RKO (cell line): ENCODE results near the gene SDK2.
A peak's percentile ranks its signal among the peaks of the same experiment; 100 is the strongest.

Experiments used
- DNase-seq: peaks from one replicate; pipeline ENCODE4 v3.0.0-alpha.2; 2016; ENCODE audit warnings: low spot score

The SDK2 gene

DNA sequence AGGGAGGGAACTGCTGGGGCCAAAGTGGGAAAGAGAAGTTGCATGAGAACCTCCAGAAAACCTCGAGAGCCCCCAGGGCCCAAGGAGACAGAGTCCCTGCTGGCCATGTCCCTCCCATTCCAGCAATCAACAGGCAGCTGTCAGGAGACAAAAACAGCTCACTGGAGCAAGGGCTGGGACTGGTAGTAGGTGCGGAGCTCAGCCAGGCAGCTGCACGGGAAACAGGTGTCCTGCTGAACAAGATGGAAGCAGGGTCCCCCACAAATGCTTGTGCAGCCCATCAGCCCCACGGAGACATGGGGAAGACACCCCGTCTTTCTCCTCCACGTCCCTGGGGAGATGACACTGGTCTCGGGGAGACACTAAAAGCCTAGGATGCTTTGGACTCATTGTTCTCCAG lies 34.5 kb downstream of the SDK2 start:
- DNase-seq, result no peak

DNA sequence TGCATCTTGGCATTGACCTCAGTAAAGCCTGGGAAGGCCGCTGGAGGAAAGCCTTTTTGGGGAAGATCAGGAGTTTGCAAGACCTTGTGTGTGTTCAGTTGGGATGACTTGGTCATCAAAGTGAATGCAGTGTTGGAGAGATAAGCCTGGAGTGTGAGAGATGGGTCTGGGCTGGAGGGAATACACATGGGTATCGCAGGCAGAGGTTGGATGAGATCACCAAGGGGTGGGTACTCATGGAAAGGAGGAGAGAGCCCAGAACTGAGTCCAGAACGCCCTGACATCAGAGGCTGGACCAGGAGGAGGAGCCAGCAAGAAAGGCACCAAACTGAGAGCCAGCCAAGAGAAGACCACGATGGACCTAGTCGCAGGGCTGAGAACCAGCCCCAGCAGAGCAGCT lies 35.2 kb downstream of the SDK2 start:
- DNase-seq, result no peak

DNA sequence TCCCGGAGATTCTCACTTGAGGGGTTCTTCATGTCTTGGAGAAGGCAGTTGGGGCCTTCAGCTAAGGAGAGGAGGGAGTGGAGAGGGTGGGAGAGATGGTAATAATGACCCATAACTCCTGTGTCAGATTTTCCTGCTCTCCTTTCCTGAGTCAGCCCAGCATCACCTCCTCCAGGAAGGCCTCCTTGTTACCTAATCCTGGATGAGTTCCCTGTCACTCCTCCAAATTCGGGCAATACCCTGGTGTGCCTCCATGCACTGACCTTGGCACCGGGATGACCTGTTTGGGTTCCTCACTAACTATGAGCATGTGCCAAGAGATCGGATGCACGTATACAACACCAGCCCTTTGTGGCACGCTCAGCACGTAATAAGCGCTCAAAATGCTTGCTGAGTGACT lies 38.8 kb downstream of the SDK2 start:
- no peak for DNase-seq

DNA sequence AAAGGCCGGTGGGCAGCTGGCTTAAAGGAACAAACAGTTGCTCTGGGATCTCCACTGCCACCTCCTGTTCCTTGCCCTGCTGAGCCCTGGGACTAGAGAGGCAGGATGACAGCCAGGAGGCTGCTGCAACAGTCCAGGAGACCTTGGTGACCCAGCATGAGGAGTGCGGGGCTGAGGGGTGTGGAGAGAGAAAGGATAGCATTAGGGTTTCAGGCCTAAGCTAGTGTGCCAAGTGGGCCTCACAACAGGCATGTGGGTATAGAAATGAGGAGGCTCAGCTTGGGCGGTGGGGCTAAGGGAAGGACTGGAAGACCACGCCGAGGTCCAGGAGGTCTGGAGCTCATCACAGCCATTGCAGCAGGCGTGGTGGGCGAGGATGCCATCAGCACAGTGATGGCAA lies 39.8 kb downstream of the SDK2 start:
- no peak for DNase-seq

DNA sequence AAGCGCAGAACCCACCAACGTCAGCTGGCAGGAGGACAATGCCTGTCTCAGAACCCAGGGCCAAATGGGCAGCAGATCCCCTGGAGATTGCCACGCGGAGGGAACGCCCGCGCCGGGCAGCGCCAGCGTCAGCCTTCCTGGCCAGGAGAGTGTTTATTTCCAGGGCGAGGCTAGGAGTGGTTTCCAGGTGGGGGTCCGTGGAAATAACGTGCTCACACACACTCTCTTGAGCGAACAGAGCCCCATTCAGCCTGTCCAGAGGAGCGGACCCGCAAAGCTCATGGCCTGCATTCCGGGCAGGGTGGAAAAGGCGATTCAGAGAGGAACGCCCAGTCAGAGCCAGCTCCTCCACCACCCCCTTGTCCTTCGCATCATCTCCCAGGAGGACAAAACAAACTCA lies 40.3 kb downstream of the SDK2 start:
- no peak for DNase-seq

DNA sequence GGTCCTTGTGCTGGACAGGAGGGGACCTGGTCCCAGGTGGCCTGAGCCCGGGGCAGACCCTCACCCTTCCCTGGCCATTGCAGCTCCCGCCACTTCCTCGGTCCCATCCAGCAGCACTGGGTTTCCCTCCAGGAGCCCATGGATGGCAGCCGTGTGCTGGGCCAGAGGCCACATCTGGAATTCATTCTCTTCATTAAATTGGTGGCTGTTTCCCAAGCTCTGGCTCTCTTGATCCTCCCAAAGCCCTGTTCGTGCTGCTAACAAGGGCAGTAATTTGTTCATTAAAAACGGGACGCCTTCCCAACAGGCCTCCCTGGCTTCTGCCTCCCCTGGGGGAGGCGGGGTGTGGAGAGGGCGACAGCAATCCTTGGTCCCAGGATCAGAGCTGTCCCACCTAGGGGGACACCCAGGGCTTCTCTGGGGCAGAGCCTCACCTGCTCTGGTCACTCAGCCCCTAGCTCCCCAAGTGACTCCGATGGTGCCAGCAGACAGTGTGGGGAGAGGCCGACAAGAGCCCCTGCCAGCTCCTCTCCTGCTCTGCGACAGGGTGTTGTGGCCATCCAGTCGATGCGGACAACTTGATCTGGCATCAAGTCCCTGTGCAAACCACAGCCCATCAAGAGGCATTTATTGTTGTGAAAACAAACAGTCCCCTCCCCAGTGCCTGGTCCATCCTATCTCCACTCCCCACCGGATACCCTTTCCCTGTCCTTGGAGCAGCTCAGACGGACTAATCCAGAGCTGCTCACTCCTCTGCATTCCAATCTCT lies 44.0 kb downstream of the SDK2 start:
- no peak for DNase-seq

DNA sequence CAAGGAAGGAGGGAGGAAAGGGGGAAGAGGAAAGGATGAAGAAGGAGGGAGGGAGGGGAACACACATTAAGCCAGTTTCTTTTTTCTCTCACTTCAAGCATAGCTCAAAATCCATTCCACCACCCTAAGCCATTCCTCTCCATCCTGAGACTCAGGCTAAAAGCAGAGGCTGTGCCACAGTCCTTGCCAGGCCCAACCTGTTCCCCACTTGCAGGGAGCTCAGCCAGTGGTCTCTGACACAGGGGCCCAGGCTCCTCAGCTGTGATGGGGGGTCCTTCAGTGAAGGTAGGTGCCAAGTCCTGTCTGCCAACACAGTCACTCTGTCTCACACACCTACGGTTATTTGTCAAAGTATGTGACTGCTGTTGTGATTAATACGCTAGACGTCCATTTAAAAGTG lies 44.6 kb downstream of the SDK2 start:
- no peak for DNase-seq

DNA sequence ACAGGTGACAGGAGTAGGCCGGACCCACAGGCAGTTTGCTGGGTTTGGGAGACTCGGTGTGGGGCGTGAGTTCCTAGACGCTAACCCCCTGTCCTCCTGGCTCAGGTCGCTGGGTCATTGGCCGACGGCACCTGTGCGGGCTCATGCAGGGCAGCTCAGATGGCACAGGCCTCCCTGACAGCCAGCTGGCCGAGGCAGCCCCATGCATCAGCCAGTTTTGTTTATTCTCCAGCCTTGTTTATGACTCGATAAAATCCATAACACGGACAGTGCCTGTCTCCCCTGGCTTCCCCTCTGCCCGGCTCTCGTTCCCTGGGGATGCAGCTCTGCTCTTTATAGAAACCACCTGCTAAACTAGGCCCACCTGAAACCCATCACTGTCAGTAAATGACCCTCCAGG lies 46.0 kb downstream of the SDK2 start:
- DNase-seq, result no peak

DNA sequence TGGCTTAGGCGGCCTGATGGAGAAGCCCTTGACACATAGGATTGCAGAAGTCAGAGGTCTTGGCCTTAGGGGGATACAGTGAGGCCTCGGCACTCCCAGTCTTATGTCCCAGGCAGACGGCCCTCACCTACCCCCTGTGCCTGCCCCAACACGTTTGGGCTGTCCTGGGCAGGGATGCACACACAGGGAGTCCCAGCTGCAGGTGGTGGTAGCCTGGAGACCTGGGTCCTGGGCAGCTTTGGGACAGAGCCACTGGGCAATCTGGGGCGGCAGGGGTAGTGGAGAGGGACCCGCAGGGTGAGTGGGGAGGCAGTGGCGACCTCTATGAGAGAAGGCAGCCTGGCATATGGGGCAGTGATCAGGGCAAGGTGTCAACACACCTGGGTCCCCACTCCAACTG lies 48.3 kb downstream of the SDK2 start:
- no peak for DNase-seq

DNA sequence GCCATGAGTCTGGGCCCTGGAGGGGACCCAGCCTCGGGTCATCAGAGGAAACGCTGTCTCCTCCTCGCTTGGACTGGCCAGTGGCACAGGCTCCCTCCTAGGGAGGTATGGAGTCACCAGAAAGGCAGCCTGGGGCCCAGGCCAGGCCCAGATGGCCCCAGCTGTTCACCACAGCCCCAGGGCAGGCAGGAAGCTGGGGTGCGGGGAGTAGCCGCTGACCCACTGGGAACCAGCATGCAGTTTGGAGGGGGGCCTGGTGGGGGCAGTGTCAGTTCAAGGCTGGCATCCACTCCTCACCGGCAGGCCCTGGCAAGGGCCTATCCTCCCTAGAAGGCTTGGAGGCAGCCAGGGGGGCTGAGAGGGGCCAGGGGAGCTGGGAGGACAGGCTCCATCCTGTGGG lies 48.8 kb downstream of the SDK2 start:
- DNase-seq, result no peak

DNA sequence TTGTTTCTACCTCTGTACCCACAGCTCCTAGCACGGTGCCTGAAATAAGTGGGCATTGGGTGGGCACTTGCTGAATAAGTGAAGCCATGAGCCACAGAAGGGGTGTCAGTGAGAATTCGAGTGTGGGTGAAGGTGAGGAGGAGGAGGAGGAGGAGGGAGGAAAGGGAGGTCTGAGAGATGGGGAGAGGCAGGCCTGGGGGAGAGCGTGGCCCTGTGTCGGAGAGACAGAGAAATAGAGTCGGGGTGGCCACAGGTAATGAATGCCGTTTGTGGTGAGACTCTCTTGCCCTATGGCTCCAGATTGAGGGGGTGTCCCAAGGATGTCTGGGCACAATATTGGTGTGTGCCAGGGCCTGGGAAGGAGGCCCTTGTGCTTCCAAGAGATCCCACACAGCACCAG lies 49.2 kb downstream of the SDK2 start:
- DNase-seq, result no peak

DNA sequence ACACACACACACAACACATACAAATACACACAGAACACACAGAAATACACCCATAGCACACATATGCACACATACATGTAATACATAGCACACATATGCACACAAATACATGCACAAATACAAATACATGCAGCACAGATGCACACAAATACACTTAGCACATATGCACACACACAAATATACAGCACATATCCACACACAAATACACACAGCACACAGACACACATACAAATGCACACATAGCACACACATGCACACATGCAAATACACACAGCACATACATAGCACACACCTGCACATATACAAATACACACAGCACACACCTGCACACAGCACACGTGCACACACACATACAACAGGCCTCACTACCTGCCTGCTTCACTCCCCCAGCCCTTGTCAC lies 49.6 kb downstream of the SDK2 start:
- DNase-seq, result no peak

DNA sequence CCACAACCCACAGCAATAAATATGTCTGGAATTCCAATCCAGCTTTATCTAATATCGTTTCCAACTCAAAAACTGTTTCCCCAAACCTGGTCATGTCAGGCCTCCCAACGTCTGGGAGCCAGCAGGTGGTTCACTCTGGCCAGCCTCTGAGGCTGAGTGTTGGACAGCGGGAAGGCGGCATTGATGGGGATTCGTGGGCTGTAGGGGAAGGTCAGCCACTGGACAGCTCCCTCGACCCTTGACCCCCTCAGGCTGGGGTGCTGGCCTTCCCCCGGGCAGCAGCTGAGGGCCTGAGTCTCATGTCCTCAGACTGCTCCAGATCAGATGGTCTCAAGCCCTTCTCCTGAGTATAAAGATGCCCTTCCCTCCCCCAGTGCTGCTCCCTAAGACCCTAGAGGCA lies 50.2 kb downstream of the SDK2 start:
- DNase-seq, result no peak

DNA sequence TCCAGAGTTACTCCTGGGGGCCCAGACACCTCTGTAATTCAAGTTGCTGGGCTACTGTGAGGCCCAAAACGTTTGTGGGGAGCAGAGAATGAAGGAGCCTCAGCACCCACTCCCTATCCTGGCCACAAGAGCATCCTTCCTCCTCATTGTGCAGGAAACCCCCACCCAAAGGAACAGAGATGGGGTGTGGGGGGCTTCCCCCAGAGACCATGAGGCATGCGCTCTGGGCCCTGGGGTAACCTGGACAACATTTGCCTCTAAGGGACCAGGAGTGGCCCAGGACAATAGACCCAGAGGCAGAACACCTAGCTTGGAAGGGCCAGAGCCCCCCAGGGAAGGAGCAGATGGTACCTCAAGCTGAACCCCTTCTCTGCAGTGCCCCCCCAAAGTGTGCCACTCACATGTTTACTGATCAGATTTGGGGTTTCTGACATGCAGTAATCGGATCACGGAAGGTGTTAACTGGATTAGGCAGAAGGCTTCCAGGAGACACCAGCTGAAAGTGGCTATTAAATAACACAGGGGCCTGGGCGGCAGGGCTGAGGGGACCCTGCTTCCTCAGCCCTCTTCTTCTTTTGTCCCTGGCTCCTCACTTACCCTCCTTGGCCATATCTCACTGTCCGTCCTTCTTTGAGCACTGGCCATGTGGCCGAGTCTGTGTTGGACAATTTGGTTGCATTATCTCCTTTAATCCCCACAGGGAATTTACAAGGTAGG lies 50.8 kb downstream of the SDK2 start:
- DNase-seq, result no peak

DNA sequence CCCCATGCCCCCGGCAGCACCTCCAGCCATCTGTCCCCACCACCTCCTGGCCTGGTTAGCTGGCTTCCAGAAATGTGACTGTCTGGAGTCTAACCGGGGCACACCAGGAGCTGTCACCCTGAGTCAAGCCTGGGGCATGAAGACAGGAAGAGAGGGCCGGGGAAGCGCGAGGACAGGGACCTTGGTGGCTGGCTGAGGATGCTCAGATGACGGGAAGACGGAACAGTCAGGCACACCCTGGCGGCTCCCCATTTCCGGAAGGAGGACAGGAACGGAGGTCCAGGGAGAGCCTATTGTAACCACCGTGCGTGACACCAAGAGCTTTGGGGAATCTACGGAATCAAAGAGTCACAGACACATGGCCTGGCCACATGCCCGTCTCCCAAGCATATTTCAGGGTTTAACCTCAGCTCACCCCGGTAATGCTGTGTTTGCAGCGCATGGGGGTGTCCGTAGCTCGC lies 51.7 kb downstream of the SDK2 start:
- DNase-seq, result no peak

DNA sequence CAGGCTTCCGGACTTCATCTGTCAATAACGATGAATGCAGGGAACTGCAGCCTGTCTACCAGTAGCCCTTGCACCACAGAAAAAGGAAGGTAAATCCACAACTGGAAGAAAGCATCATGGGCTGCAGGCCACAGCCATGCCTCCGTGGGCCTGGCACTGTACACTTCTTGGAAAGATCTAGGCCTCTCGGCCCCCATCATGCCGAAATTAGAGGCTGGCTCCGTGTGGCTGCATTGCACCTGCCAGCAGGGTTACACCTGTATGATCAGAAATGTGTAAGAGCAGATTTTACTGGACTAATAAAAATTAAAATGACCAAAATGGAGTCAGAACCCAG lies 52.2 kb downstream of the SDK2 start:
- DNase-seq, result no peak

DNA sequence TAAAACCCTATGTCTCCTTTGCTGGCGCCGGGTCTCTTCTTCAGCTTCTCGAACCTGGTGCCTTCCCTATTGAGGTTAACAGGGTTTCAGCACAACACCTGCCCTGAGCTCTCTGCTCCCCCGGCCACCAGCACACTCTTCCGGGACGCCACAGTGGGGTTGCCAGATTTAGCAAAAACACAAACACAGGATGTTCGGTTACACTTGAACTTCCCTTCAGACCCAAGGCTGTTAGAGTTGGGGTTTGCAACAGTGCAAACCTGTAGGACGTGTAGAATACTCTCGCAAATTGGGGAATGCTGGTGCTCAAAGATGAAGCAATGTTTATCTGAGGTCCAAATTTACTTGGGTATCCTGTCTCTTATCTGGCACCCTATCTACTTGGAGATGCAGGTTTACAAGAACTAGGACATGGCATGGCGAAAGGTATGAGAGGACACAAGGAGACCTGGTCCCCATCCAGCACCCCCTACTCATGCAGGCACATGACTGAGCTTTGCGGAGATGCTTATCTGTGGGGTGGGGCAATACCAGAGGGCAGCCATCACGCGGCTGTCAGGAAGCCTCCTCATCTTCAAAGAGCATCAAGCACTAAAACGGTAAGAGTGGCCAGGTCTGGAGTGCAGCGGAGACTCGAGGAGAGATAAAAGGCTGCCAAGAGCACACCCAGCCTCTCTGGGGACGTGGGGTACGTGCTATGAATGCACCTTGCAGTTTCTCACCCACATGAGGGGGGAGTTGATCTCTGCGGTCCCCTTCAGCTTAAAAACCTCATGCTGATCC lies 52.8 kb downstream of the SDK2 start:
- no peak for DNase-seq

DNA sequence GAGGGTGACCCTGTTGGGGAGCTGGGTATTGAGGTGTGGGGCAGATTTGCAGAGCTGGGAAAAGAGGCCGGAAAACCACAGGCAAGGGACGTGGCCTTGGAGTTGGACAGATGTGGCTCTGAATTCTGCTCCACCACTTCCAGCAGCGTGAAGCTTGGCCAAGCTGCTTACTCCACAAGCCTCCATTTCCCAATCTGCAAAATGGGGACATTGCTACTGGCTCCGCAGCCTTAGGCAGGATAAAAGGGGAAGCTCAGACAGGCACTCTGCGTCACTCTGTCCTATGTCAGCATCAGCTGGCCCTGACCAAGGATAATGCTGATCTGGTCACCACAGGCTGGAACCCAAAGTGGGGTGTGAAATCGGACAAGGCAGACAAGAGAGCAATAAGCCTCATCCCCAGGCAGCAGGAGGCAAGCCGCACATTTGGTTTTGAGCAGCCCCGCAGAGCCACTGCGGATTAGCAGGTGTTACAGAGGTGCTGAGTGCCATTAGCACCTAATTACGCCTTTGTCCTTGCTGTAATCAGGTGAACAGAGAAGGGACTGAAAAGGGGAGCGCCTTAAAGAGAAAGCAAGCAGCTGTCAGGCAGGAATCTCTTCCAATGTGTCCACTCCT lies 54.8 kb downstream of the SDK2 start:
- DNase-seq, result no peak

DNA sequence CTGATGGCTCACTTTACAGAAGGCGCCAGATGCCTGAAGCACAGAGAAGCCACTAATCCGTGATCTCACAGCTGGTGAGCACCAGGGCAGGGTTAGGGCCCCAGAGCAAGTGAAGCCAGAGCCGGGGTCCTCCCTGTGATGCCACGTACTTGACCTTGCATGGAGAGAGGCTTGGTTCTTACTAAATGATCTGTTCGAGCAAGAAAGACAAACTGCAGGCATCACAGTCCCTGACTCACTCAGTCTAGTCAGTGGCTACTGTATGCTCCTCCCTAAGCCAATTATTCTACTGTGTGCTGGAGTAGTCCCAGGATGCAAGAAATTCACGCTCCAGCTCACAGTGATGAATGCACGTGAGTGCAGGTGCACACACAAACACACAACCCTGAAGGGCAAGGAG lies 55.4 kb downstream of the SDK2 start:
- no peak for DNase-seq

DNA sequence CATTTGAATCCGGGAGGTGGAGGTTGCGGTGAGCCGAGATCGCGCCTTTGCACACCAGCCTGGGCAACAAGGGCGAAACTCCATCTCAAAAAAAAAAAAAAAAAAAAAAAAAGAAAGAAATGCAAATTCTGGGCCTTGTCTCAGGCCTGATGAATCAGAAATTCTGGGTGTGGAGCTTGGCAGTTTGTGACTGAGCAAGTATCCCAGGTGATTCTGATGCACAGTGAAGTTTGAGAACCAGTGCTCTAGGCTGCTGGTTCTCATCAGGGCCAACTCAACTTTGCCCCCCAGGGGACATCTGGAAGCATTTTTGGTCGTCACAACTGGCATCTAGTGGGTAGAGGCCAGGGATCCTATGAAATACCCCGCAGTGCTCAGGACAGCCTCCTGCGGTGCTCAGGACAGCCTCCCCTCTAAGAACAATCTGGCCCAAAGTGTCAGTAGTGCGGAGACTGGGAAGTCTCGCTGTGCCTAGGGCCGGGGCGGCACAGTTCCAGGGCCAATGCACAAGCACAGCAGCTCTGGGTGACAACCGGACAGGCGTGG lies 55.9 kb downstream of the SDK2 start:
- DNase-seq, result no peak

DNA sequence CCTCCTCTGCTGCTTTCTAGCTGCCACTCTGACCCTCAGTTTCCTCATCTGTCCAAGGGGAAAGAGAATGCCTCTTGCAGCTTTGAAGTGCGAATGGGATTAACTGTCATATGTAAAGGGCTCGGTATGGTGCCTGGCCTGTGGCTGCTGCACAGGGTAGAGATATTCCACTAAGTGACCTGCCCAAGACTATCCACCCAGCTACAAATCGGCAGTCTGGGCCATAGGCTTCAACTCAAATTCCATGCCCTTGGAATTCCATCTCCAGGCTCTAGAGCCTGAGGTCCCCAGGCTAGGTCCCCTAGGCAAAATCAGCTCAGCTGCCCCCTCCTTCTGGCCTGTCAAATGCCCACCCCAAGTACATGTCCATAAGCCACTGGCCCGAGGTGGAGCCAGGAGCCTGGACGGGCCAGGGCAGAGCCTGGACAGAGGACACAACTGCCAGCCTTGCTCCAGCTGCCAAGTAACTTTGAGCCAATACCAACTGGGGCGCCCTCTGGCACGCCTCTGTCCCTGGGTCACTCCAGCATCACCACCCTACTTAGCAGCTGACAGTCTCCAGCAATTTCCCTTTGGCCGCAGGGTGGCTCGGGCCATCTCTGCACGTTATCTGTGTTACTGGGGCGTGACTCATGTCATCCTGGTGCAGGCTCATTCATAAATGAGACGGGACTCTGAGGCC lies 57.2 kb downstream of the SDK2 start:
- peak; percentile 47 for DNase-seq
